ENCODE results near the gene LIN28A.

Gene LIN28A

DNA sequence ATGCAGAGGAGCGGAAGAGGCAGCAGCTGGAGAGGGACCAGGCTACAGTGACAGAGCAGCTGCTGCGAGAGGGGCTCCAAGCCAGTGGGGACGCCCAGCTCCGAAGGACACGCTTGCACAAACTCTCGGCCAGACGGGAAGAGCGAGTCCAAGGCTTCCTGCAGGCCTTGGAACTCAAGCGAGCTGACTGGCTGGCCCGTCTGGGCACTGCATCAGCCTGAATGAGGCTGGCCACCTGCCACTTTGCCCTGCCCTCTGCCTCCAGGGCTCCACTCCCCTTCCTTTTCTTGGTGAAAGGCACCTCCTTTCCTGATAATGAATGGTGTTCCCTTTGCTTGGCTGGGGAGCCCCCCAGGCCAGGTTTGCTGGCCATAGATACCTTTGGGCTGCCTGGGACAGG is 58.3 kb downstream of the LIN28A start:
- Histone ChIP-seq H3K4me3 (ENCODE audit: low read depth, low read length) (no peak overlapping the region), H3K27ac (ENCODE audit: extremely low read depth, low read depth, low read length) (no peak overlapping the region), H3K36me3 (ENCODE audit: control insufficient read depth in 2 of 2, insufficient read depth in 1 of 2, low read length in 2 of 2) (peaks cover 5 to 68% of the 10 kb centered on the region in 2 experiments), H3K9me3 (ENCODE audit: control insufficient read depth, insufficient read depth, low read depth, low read length) (no peaks in the 10 kb centered on the region), H3K4me1 (ENCODE audit: control insufficient read depth, insufficient read depth, low read length) (no peaks in the 10 kb centered on the region; the same call in 1 of the 2 replicates)
- ChIA-PET POLR2A (no interaction called here), CTCF (interaction anchor here (0.7 to 3.4 kb wide), 4 partner anchors 9 to 154 kb away, joined by 3 to 30 read pairs (median 3); no protein-coding TSS in a partner anchor)
- no peak for TF ChIP-seq ZXDB (tag by site-specific recombination; IDR thresholded peaks at IDR 0.05)
- no peak for TF ChIP-seq ZFP37 (tag by site-specific recombination; IDR thresholded peaks at IDR 0.05)
- no peak for TF ChIP-seq ZBTB48 (tag by site-specific recombination; IDR thresholded peaks at IDR 0.05)
- TF ChIP-seq ZNF521 (tag by site-specific recombination; IDR thresholded peaks at IDR 0.05): no peak
- TF ChIP-seq ZNF341 (tag by site-specific recombination; IDR thresholded peaks at IDR 0.05; ENCODE audit: low read depth): no peak
- TF ChIP-seq ZNF529 (tag by site-specific recombination; IDR thresholded peaks at IDR 0.05; ENCODE audit: insufficient replicate concordance): no peak
- TF ChIP-seq ZNF560 (tag by site-specific recombination; IDR thresholded peaks at IDR 0.05; ENCODE audit: borderline replicate concordance): no peak
- no peak for TF ChIP-seq KLF1 (tag by site-specific recombination; IDR thresholded peaks at IDR 0.05)
- TF ChIP-seq ZNF664 (tag by site-specific recombination; IDR thresholded peaks at IDR 0.05): no peak
- TF ChIP-seq ZFP69B (tag by site-specific recombination; IDR thresholded peaks at IDR 0.05): no peak
- no peak for TF ChIP-seq GLI4 (tag by site-specific recombination; IDR thresholded peaks at IDR 0.05)
- TF ChIP-seq ZNF610 (tag by site-specific recombination; IDR thresholded peaks at IDR 0.05; ENCODE audit: borderline replicate concordance): no peak
- TF ChIP-seq, protein P1, sequence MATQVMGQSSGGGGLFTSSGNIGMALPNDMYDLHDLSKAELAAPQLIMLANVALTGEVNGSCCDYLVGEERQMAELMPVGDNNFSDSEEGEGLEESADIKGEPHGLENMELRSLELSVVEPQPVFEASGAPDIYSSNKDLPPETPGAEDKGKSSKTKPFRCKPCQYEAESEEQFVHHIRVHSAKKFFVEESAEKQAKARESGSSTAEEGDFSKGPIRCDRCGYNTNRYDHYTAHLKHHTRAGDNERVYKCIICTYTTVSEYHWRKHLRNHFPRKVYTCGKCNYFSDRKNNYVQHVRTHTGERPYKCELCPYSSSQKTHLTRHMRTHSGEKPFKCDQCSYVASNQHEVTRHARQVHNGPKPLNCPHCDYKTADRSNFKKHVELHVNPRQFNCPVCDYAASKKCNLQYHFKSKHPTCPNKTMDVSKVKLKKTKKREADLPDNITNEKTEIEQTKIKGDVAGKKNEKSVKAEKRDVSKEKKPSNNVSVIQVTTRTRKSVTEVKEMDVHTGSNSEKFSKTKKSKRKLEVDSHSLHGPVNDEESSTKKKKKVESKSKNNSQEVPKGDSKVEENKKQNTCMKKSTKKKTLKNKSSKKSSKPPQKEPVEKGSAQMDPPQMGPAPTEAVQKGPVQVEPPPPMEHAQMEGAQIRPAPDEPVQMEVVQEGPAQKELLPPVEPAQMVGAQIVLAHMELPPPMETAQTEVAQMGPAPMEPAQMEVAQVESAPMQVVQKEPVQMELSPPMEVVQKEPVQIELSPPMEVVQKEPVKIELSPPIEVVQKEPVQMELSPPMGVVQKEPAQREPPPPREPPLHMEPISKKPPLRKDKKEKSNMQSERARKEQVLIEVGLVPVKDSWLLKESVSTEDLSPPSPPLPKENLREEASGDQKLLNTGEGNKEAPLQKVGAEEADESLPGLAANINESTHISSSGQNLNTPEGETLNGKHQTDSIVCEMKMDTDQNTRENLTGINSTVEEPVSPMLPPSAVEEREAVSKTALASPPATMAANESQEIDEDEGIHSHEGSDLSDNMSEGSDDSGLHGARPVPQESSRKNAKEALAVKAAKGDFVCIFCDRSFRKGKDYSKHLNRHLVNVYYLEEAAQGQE (tag by site-specific recombination; IDR thresholded peaks at IDR 0.05): no peak
- no peak for TF ChIP-seq ZNF350 (tag by site-specific recombination; IDR thresholded peaks at IDR 0.05)
- TF ChIP-seq AEBP2 (tag by site-specific recombination; IDR thresholded peaks at IDR 0.05; ENCODE audit: borderline replicate concordance): no peak
- no peak for TF ChIP-seq ZNF785 (tag by site-specific recombination; IDR thresholded peaks at IDR 0.05)
- TF ChIP-seq ZNF10 (tag by site-specific recombination; IDR thresholded peaks at IDR 0.05): no peak
- TF ChIP-seq ZNF18 (tag by site-specific recombination; IDR thresholded peaks at IDR 0.05): no peak

GRCh38 chr1:26469558-26469957 is 58.9 kb downstream of the LIN28A start:
- Histone ChIP-seq H3K4me1 (ENCODE audit: control insufficient read depth, insufficient read depth, low read length) (peaks cover 1% of the 10 kb centered on the region; the same call in 1 of the 2 replicates), H3K4me3 (ENCODE audit: low read depth, low read length) (no peak overlapping the region), H3K9me3 (ENCODE audit: control insufficient read depth, insufficient read depth, low read depth, low read length) (no peaks in the 10 kb centered on the region), H3K36me3 (ENCODE audit: control insufficient read depth in 2 of 2, insufficient read depth in 1 of 2, low read length in 2 of 2) (peaks cover 11 to 68% of the 10 kb centered on the region in 2 experiments), H3K27ac (ENCODE audit: extremely low read depth, low read depth, low read length) (no peak overlapping the region)
- TF ChIP-seq SP7 (tag by site-specific recombination; IDR thresholded peaks at IDR 0.05) (peak; percentile 17; the same call in 1 of the 2 replicates), ZXDB (tag by site-specific recombination; IDR thresholded peaks at IDR 0.05) (no peak), EGR2 (tag by site-specific recombination; IDR thresholded peaks at IDR 0.05; ENCODE audit: low read depth) (peak; percentile 52), ZFHX2 (tag by site-specific recombination; conservative IDR thresholded peaks at IDR 0.05) (peak; percentile 80)
- ChIA-PET POLR2A (no interaction called here), CTCF (interaction anchor here (0.6 to 3.4 kb wide), 8 partner anchors 10 to 249 kb away, joined by 3 to 30 read pairs (median 3); partner anchors contain the start of gene DHDDS)

All from HEK293 (cell line).